ENCODE results near the gene TUBE1. TPM values are rescaled to one million over a fixed set of nuclear protein-coding genes. Genes with fewer than 3 reads are reported as not detected.

TUBE1 gene
- total and polyA plus RNA-seq, 2 donors (not counting 3 experiments of a cell fraction or from before 2014, with no cell fraction given), result 6.7 to 15.8 TPM

DNA sequence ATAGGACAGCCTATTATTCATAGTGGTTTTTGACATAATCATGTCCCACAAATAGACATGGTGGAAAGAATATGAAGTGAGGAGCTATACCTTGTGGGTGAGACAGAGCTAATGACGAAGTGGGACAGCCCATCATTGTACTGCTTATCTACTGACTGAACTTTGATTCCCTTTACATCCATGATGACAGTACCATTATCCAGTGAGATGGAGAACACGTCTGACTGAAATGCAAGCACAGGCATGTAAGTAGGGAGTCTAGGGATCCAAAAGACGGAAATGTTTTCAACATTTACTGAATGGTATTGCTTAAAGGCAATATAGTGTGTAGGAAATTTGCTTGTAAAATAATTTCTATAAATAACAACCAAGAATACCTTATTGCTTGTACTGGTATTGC lies 43.6 kb upstream of the TUBE1 start:
- Histone ChIP-seq H3K9ac (replicated peaks; ENCODE audit: extremely low read depth, insufficient read depth, low read length) (no peak overlapping the region), H4K20me1 (replicated peaks; ENCODE audit: control insufficient read depth, extremely low read depth, insufficient read depth, low read length) (no peaks in the 10 kb centered on the region), H2AFZ (ENCODE audit: low read depth, low read length) (no peak overlapping the region), H3K4me3 (replicated peaks in 1 of 3; ENCODE audit: insufficient read depth in 1 of 3, low read depth in 1 of 3, low read length in 3 of 3) (no peak overlapping the region), H3K36me3 (ENCODE audit: control insufficient read depth in 2 of 2, extremely low read depth in 1 of 2, insufficient read depth in 2 of 2, low read length in 2 of 2) (peaks cover 33 to 84% of the 10 kb centered on the region in 2 experiments), H3K9me3 (replicated peaks; ENCODE audit: control insufficient read depth, insufficient read depth, low read length) (no peaks in the 10 kb centered on the region), H3K27me3 (ENCODE audit: control insufficient read depth in 2 of 2, insufficient read depth in 2 of 2, low read length in 2 of 2) (no peaks in the 10 kb centered on the region), H3K4me1 (ENCODE audit: control insufficient read depth, extremely low read depth, insufficient read depth, low read length) (no peaks in the 10 kb centered on the region), H3K9me1 (replicated peaks; ENCODE audit: control insufficient read depth, extremely low read depth, insufficient read depth, low read length) (no peaks in the 10 kb centered on the region), H3K4me2 (ENCODE audit: insufficient read depth, low read length) (no peak overlapping the region), H3K79me2 (ENCODE audit: control insufficient read depth, insufficient read depth, low read length) (no peaks in the 10 kb centered on the region), H3K27ac (ENCODE audit: insufficient read depth, low read depth, low read length) (no peak overlapping the region)
- ChIA-PET POLR2A (no interaction called here), CTCF (no interaction called here)
- TF ChIP-seq JUN (IDR thresholded peaks at IDR 0.05; ENCODE audit: borderline replicate concordance, insufficient read depth, insufficient read length, low read depth) (no peak), MYC (IDR thresholded peaks at IDR 0.05; ENCODE audit: low read depth, low read length) (no peak), POLR2AphosphoS5 (IDR thresholded peaks at IDR 0.05; ENCODE audit: insufficient read depth, low read depth, low read length) (no peak), FOS (IDR thresholded peaks at IDR 0.05; ENCODE audit: borderline replicate concordance, insufficient read depth, low read length) (no peak), POLR2A (IDR thresholded peaks at IDR 0.05; ENCODE audit: low read depth, low read length) (no peak), GATA2 (IDR thresholded peaks at IDR 0.05; ENCODE audit: insufficient read depth, insufficient read length, low read depth, low read length) (no peak), EZH2 (IDR thresholded peaks at IDR 0.05; ENCODE audit: borderline replicate concordance, low read depth, low read length, severe bottlenecking) (no peak)
- TF ChIP-seq, protein P1, sequence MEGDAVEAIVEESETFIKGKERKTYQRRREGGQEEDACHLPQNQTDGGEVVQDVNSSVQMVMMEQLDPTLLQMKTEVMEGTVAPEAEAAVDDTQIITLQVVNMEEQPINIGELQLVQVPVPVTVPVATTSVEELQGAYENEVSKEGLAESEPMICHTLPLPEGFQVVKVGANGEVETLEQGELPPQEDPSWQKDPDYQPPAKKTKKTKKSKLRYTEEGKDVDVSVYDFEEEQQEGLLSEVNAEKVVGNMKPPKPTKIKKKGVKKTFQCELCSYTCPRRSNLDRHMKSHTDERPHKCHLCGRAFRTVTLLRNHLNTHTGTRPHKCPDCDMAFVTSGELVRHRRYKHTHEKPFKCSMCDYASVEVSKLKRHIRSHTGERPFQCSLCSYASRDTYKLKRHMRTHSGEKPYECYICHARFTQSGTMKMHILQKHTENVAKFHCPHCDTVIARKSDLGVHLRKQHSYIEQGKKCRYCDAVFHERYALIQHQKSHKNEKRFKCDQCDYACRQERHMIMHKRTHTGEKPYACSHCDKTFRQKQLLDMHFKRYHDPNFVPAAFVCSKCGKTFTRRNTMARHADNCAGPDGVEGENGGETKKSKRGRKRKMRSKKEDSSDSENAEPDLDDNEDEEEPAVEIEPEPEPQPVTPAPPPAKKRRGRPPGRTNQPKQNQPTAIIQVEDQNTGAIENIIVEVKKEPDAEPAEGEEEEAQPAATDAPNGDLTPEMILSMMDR (IDR thresholded peaks at IDR 0.05; ENCODE audit: extremely low read depth in 1 of 2, insufficient read depth in 1 of 2, low read depth in 1 of 2, low read length in 2 of 2), result no peak
- TF ChIP-seq, protein P2, sequence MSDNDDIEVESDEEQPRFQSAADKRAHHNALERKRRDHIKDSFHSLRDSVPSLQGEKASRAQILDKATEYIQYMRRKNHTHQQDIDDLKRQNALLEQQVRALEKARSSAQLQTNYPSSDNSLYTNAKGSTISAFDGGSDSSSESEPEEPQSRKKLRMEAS (IDR thresholded peaks at IDR 0.05; ENCODE audit: insufficient read depth, insufficient read length), result no peak
- DNase-seq (ENCODE audit: low read depth, low spot score) (no peak), FAIRE-seq (no peak)
- BruUV-seq (replicated peaks), result no TSS peak
- intact Hi-C loops (cut with micrococcal nuclease) (no loop called here), dilution Hi-C loops (cut with MboI; ENCODE audit: extremely low pct_ligation_motif_present, low sequenced_read_pairs) (no loop called here)

All from endothelial cell of umbilical vein (primary cell).